Activated T-cell treated with anti-CD3 and anti-CD28 coated beads for 4 hours (primary cell): ENCODE data around the gene PLXND1.

Source experiments
- DNase-seq: peaks from one replicate; pipeline ENCODE4 v3.0.0-alpha.2; 2020

Gene PLXND1

DNA sequence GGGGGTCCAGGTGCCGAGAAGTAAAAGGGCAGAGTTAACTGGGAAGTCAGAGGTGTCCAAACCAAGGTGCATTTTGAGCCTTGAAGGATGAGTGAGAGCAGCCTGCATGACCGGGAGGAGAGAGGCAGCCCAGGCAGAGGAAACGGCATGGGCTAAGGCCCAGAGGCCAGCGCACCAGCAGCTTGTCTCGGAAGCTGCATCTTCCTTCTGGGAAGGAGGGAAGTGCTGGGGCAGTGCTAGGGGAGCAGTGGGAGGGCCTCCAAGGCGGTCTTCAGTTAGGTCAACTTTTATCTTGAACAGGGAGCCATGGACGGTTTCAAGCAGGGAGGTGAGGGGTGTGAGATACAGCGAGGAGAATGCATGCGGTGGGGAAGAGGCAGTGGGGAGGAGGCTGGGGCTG, 62.5 kb downstream of the PLXND1 start:
- no peak for DNase-seq

DNA sequence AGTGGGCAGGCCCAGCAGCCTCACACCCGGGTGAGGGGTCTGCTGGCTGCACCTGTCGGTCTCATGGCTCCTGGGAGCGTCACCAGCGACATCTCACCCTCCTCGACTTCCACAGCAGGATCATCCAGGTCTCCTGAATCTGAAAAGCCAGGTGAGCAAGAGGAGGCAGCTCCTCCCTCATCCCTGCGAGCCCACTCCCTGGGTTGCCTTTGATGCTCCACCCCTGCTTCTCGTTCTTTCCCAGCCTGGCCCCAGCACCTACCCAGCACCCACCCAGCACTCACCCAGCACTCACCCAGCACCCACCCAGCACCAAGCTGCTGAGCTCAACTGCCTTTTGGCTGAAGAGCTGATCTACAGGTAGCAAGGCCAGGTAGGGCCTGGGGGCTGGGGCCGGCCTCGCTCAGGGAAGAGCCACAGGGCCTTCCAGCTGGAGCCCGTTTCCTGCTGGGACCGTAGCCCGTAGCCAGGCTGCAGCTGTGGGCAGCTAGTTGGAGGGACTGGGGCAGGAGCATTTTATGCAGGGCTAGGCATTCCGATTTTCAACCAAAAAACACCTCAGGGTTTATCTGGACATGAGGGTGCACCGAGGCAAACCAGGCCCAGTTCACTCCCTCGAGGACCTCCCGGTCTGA, 63.2 kb downstream of the PLXND1 start, which contains the start of gene H1-8:
H1-8 (plus strand) TSS at position 20 of the 635 bp plus-strand sequence; CDS start at position 64, 44 bp downstream.
- no peak for DNase-seq

DNA sequence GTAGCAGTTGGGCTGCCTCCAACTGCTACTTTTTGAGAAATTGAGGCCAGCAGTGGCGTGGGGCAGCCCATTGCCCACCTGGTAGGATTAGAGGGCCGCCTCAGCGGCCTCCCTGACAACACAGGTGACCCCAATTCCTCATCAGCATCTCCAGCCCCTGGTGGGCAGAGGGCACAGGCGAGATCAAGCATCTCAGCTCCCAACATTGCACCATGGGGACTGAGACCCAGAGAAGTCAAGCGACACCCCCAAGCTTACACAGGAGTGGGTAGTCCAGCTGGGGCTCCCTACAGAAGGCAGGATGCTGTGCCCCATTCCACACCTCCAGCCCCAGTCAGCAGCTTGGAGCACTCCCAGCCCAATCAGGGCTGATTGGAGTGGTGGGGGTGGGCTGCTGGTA, 63.7 kb downstream of the PLXND1 start:
- no peak for DNase-seq

DNA sequence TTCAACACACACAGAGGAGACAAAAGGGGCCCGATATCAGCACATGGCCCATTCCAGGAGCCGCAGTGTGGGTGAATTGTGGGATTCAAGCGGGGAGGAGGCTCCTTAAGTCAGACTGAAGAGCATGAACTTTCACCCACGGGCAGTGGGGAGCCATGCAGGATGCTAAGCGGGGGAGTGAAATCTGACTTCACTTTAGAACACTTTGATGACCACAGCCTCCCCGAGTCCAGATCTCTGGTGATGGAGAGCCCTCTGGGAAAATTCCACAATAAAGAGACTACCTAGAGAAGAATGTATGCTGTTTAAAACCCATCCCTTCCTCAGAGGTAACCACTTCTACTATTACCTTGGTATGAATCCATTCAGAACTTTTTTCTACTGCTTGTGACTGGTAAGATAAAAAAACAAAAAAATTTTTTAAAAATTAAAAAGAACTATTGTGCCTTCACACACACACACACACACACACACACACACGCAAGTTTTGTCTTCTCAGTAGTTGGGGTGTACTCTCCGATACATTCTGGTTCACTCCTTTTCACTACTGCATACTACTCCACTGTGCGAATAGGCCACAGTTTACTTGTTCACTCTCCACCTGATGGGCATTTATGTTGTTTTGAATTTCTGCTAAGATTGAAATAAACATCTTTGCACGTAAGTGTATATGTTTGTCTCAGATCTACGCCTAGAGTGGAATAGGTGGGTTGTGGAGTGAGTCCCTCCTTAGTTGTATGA, 65.5 kb downstream of the PLXND1 start:
- no peak for DNase-seq

DNA sequence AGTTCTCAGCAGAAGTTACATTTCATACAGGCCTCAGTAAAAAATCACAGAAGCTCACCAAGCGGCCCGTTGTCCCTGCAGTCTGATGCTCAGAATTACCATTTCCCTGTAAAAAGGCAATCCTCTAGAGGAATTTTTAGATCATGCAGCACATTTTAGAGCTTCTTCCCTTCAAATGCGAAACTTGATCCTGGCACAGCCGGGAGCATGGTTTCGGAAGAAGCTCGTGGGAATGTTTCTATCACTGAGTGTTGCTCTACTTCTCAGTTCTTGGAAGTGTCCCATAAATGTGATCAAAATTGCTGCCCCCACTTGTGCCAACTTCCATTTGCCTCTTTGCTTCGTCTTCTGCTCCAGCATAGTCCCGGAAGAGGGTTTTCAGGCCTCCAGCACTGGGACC, 67.3 kb downstream of the PLXND1 start:
- DNase-seq = no peak

DNA sequence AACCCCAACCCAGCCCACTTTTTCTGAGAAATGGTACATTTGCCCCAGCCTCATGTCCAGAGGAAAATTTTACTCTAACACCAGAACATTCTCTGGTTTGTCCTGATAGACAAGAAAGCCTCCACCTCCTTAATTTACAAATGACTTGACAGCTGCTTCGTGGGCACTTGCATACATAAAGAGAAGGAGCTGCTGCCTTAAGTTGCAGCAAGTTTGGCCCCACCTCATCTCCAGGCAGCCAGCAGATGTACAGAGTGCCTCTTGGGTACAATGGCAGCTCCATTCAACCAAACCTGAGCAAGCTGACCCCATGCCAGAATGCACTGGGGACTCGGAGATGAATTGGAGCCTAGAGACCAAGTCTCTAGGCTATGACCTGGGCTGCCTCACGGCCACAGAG, 69.7 kb downstream of the PLXND1 start:
- no peak for DNase-seq

DNA sequence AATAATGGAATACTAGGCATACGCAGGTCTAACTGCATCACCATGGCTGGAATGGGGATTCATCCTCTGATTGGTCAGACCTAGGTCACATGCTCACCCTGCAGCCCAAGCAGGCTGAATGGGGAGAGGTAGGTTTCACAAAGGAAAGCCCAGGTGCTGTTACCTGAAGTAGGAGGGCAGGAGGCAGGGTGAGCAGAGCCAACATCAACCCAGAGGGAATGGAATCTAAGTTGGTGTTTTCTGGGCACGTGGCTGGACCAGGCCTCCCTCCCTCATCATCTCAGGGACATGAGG, 70.2 kb downstream of the PLXND1 start:
- no peak for DNase-seq

DNA sequence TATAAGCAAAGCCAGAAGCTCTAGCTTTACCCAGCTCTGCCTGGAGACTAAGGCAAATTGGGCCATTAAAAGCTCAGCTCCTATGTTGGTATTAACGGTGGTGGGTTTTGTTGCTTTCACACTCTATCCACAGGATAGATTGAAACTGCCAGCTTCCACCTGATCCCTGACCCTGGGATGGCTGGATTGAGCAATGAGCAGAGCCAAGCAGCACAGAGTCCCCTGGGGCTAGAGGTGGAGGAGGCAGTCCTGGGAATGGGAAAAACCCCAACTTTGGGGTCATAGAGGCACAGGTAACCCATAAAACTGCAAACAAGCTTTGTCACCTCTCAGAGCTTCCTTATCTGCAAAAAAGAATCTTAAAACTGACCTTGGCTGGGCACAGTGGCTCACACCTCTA, 71.4 kb downstream of the PLXND1 start:
- DNase-seq = no peak

DNA sequence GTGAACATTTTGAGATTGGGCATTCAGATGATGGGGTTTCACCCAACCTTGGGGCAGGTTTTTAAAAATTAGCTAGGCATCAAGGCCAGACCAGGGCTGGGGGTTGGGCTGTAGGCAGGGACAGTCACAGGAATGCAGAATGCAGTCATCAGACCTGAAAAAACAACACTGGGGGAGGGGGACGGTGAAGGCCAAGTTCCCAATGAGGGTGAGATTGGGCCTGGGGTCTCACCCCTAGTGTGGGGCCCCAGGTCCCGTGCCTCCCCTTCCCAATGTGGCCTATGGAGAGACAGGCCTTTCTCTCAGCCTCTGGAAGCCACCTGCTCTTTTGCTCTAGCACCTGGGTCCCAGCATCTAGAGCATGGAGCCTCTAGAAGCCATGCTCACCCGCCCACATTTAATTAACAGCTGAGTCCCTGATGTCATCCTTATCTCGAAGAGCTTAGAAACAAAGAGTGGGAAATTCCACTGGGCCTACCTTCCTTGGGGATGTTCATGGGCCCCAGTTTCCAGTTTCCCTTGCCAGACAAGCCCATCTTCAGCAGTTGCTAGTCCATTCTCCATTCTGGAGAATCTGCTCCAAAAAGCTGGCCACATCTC, 71.9 kb downstream of the PLXND1 start:
- no peak for DNase-seq

DNA sequence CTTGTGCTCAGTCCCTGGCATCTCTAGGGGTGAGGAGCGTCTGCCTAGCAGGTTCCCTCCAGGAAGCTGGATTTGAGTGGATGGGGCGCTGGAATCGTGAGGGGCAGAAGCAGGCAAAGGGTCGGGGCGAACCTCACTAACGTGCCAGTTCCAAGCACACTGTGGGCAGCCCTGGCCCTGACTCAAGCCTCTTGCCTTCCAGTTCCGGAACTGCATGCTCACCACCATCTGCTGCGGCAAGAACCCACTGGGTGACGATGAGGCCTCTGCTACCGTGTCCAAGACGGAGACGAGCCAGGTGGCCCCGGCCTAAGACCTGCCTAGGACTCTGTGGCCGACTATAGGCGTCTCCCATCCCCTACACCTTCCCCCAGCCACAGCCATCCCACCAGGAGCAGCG, 73.1 kb downstream of the PLXND1 start:
- DNase-seq = no peak

DNA sequence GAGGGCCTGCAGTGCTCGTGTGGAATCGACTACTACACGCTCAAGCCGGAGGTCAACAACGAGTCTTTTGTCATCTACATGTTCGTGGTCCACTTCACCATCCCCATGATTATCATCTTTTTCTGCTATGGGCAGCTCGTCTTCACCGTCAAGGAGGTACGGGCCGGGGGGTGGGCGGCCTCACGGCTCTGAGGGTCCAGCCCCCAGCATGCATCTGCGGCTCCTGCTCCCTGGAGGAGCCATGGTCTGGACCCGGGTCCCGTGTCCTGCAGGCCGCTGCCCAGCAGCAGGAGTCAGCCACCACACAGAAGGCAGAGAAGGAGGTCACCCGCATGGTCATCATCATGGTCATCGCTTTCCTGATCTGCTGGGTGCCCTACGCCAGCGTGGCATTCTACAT, 74.2 kb downstream of the PLXND1 start:
- DNase-seq = no peak

DNA sequence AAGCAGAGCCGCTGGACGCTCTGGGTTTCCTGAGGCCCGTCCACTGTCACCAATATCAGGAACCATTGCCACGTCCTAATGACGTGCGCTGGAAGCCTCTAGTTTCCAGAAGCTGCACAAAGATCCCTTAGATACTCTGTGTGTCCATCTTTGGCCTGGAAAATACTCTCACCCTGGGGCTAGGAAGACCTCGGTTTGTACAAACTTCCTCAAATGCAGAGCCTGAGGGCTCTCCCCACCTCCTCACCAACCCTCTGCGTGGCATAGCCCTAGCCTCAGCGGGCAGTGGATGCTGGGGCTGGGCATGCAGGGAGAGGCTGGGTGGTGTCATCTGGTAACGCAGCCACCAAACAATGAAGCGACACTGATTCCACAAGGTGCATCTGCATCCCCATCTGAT, 74.8 kb downstream of the PLXND1 start:
- no peak for DNase-seq

DNA sequence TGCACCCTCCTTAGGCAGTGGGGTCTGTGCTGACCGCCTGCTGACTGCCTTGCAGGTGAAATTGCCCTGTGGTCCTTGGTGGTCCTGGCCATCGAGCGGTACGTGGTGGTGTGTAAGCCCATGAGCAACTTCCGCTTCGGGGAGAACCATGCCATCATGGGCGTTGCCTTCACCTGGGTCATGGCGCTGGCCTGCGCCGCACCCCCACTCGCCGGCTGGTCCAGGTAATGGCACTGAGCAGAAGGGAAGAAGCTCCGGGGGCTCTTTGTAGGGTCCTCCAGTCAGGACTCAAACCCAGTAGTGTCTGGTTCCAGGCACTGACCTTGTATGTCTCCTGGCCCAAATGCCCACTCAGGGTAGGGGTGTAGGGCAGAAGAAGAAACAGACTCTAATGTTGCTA, 75.7 kb downstream of the PLXND1 start:
- DNase-seq = no peak

DNA sequence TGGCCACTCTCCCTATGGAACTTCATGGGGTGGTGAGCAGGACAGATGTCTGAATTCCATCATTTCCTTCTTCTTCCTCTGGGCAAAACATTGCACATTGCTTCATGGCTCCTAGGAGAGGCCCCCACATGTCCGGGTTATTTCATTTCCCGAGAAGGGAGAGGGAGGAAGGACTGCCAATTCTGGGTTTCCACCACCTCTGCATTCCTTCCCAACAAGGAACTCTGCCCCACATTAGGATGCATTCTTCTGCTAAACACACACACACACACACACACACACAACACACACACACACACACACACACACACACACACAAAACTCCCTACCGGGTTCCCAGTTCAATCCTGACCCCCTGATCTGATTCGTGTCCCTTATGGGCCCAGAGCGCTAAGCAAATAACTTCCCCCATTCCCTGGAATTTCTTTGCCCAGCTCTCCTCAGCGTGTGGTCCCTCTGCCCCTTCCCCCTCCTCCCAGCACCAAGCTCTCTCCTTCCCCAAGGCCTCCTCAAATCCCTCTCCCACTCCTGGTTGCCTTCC, 76.2 kb downstream of the PLXND1 start:
- DNase-seq = no peak

DNA sequence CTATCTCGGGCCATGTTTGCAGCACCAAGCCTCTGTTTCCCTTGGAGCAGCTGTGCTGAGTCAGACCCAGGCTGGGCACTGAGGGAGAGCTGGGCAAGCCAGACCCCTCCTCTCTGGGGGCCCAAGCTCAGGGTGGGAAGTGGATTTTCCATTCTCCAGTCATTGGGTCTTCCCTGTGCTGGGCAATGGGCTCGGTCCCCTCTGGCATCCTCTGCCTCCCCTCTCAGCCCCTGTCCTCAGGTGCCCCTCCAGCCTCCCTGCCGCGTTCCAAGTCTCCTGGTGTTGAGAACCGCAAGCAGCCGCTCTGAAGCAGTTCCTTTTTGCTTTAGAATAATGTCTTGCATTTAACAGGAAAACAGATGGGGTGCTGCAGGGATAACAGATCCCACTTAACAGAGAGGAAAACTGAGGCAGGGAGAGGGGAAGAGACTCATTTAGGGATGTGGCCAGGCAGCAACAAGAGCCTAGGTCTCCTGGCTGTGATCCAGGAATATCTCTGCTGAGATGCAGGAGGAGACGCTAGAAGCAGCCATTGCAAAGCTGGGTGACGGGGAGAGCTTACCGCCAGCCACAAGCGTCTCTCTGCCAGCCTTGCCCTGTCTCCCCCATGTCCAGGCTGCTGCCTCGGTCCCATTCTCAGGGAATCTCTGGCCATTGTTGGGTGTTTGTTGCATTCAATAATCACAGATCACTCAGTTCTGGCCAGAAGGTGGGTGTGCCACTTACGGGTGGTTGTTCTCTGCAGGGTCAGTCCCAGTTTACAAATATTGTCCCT, 76.9 kb downstream of the PLXND1 start:
- no peak for DNase-seq

DNA sequence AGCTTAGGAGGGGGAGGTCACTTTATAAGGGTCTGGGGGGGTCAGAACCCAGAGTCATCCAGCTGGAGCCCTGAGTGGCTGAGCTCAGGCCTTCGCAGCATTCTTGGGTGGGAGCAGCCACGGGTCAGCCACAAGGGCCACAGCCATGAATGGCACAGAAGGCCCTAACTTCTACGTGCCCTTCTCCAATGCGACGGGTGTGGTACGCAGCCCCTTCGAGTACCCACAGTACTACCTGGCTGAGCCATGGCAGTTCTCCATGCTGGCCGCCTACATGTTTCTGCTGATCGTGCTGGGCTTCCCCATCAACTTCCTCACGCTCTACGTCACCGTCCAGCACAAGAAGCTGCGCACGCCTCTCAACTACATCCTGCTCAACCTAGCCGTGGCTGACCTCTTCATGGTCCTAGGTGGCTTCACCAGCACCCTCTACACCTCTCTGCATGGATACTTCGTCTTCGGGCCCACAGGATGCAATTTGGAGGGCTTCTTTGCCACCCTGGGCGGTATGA, 77.8 kb downstream of the PLXND1 start, which contains the start of gene RHO:
RHO (plus strand) TSS at position 51 of the 512 bp plus-strand sequence; CDS start at position 146, 95 bp downstream.
- no peak for DNase-seq

DNA sequence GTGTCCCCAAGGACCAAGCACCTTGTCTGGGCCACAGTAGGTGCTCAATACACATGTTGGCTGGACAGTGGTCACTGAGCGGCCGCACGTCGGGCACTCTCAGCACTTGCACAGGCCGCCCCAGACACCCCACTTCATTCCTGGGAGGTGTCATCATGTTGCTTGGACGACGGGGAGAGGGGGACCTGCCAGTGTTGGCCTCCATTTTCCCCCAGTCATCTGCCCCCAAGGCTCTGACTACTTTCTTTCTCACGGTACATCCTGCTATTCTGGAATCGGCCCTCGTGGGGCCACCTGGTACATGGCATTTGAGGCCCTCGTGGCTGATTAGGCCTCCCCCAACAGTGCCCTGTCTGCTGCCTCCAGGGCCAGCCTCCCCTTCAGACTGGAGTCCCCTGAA, 79.2 kb downstream of the PLXND1 start:
- DNase-seq = no peak

DNA sequence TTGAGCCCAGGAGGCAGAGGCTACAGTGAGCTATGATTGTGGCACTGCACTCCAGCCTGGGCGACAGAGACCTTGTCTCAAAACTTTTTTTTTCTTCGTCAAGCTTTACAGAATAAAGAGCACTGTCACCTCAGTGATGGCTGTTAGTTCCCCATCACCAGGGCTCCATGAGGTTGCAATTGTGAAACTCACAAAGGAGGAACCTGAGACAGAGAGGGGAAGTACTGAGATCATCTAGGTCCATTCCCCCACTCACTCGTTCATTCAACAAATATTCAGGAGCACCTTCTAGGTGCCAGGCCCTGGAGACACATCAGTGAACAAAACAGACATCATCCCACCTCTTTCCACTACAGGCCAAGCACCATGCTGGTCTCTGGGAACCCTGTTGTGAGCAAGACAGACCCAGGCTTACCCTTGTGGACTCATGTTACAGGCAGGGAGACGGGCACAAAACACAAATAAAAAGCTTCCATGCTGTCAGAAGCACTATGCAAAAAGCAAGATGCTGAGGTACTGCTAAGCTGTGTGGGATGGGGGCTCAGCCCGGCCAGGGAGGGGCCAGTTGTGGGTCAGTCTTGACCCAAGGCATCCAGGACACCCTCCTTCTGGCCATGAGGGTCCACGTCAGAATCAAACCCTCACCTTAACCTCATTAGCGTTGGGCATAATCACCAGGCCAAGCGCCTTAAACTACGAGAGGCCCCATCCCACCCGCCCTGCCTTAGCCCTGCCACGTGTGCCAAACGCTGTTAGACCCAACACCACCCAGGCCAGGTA, 80.2 kb downstream of the PLXND1 start:
- DNase-seq = no peak

DNA sequence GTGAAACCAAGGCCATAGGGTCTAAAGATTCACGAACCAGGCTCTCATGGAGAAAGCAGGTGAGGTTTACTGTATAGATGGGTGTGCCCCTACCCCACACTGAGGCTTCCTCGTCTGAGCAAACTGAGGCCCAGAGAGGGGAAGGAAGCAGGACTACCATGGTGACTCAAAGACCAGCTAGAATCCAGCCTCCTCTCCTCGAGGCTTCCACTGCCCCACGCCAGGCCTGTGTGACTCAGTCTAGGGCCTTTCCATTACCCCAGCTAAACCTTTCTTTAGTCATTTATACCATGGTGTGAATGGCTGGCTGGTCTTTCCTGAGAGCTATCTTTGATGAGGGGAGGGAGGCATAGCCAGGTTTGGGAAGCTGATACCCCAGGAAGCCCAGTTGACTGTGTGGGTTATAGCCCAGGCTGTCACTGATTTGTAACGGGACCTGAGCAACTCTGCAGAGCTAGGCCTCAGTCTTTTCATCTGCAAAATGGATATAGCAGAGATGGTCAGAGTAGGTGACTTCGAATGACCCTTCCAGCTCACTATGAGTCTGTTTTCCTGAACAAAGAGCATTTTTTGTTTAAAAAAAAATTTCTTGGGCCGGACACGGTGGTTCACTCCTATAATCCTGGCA, 81.0 kb downstream of the PLXND1 start:
- DNase-seq = no peak

DNA sequence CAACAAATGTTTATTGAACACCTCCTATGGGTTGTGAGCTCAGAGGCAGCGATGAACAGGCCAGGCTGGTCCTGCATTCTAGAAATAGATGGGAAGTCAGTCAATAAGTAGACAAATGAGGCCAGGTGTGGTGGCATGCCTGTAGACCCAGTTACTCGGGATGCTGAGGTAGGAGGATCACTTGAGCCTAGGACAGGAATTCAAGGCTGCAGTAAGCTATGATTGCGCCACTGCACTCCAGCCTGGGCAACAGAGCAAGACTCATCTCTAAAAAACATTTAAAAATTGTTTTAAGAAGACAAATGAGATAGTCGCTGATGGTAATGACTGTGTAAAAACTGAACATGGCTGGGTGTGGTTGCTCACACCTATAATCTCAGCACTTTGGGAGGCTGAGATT, 82.4 kb downstream of the PLXND1 start:
- no peak for DNase-seq

DNA sequence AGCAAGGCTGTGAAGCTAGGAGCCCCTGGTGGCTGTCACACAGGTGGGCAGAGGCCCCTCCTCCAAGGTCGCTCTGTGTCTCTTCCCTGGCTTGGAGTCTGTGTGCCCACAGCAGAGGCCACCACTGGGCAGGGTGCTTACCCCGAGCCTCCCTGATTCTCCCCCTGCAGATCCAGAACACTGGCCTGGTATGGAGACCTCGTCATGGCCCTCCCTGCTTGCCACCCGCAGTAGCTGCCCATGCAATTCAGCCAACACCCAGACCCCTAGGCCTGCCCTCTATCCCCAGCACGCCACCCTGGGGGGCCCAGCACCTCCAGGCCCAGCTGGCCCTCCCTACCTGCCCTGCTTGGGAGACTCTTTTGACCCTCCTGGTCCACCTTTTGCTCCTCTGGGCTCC, 83.5 kb downstream of the PLXND1 start:
- no peak for DNase-seq

DNA sequence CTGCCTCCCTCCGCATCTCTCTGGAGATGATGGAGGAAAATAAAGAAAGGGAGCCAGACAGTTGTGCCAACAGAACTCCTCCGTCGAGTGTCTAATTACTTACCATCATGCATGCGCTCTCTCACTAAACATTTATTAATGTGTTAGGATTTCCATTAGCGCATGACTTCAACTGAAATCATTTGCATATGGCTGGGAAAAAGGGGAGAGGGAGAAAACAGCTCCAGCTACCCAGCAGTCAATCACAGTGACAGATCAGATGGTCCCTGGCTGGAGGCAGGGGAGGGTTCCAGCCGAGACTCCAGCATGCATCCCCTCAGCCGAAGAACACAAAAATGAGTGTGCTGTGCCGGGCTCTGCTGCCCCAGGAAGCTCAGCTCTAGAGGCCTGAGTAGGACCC, 84.9 kb downstream of the PLXND1 start:
- DNase-seq = no peak
